Esophagus muscularis mucosa (tissue), 4 donors: ENCODE measurements around the gene INSR. TPM values are rescaled to one million over a fixed set of nuclear protein-coding genes. Genes with fewer than 3 reads are reported as not detected.

ENCODE experiments used
- DNase-seq: peaks from one replicate; pipeline ENCODE4 v3.0.0-alpha.2; 2017; ENCODE audit errors: extremely low spot score
- H3K27ac ChIP-seq, 4 donors: fragments of 200-600 bp; sonication (generic); replicated peaks in 1 of 4; 1 replicate in 3 of 4; 2 replicates in 1 of 4; pipeline ENCODE4 v1.5.1; 2016 to 2019; ENCODE audit warnings: mild to moderate bottlenecking in 1 of 4
- H3K27me3 ChIP-seq, 4 donors: fragments of 200-600 bp; sonication (generic); one replicate each; pipeline versions ENCODE4 v1.5.1 to v1.6.0; 2016 to 2019
- H3K36me3 ChIP-seq, 4 donors: fragments of 200-600 bp; sonication (generic); one replicate each; pipeline ENCODE4 v1.5.1; 2016 to 2019
- H3K4me1 ChIP-seq, 4 donors: fragments of 200-600 bp; sonication (generic); one replicate each; pipeline ENCODE4 v1.5.1; 2016 to 2019
- H3K4me3 ChIP-seq, 4 donors: fragments of 200-600 bp; sonication (generic); 1 replicate in 2 of 4; 2 replicates in 2 of 4; pipeline ENCODE4 v1.5.1; 2016 to 2019; ENCODE audit warnings: mild to moderate bottlenecking in 4 of 4, moderate library complexity in 1 of 4
- H3K9me3 ChIP-seq, 4 donors: fragments of 200-600 bp; sonication (generic); 1 replicate in 3 of 4; 2 replicates in 1 of 4; pipeline ENCODE4 v1.5.1; 2016 to 2019
- CTCF ChIP-seq, 3 experiments: fragments of 200-600 bp in 2 of 3; fragments of 450-650 bp in 1 of 3; sonication (generic) in 2 of 3; IDR thresholded peaks; one replicate each; pipeline ENCODE4 v1.5.1; 2017 to 2019; ENCODE audit warnings: antibody characterized with exemption in 3 of 3, mild to moderate bottlenecking in 2 of 3, moderate library complexity in 1 of 3
- EP300 ChIP-seq: sonication (generic); formaldehyde crosslinking; IDR thresholded peaks from one replicate; pipeline ENCODE4 v1.6.1; 2017; ENCODE audit warnings: antibody characterized with exemption
- POLR2A ChIP-seq: fragments of 450-650 bp; IDR thresholded peaks from one replicate; pipeline ENCODE4 v1.6.1; 2017; ENCODE audit warnings: antibody characterized with exemption, moderate library complexity, mild to moderate bottlenecking, low read depth
- POLR2AphosphoS5 ChIP-seq, 2 donors: sonication (generic); formaldehyde crosslinking; IDR thresholded peaks; one replicate each; pipeline ENCODE4 v1.6.1; 2017; ENCODE audit warnings: antibody characterized with exemption in 2 of 2
- WGBS: methylation state at CpG from one replicate; pipeline ENCODE4 v1.1.5; 2018; 5-methylcytosine and 5-hydroxymethylcytosine counted together
- intact Hi-C: fragments of 100-400 bp; cut with DNase I; formaldehyde crosslinking; loops from one replicate; pipeline ENCODE4 v1.15.1; 2023
- total RNA-seq, 4 donors: library from RNA; depleted of rRNA; stranded (reverse); fragments of >200 nt; gene quantifications; one replicate each; pipeline versions ENCODE4 v1.1.0 to v1.2.1, GENCODE V29; 2016

The INSR gene
- total RNA-seq, 4 donors from 2014 or later = 72.3 to 143 (median 92.5) TPM

GRCh38 chr19:7307590-7308218 is 13.5 kb upstream of the INSR start:
- 89% methylated on average over 7 of the region's 7 CpGs for WGBS
- DNase-seq = no peak

DNA sequence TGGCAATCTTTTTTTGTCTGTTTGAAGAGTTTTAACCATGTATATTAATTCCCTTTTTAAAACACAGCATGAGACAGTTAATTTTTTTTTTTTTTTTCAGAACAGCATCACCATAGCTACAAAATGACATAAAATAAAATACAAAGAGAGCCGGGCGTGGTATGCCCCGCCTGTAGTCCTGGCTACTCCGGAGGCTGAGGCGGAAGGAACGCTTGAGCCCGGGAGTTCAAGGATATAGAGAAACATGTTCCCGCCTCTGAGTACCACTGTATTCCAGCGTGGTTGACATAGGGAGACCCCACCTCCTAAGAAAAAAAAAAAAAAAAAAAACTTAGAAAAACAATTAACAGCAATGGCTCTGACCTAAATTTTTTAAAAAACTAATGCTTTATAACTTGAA is 10.0 kb upstream of the INSR start:
- TF ChIP-seq POLR2AphosphoS5 (IDR thresholded peaks at IDR 0.05) (no peak), POLR2A (no peak), EP300 (no peak), CTCF (IDR thresholded peaks at IDR 0.05) (no peak)
- DNase-seq = no peak
- Histone ChIP-seq H3K4me1 (no peaks in the 10 kb centered on the region), H3K36me3 (no peaks in the 10 kb centered on the region), H3K27ac (no peak overlapping the region), H3K27me3 (no peaks in the 10 kb centered on the region), H3K9me3 (no peaks in the 10 kb centered on the region), H3K4me3 (no peak overlapping the region)
- WGBS = 66% methylated on average over 9 of the region's 9 CpGs
- intact Hi-C loops = no loop called here

More at GRCh38 chr19:7307590-7308218, 13.5 kb upstream of the INSR start:
- Histone ChIP-seq H3K4me3 (no peak overlapping the region), H3K4me1 (no peaks in the 10 kb centered on the region), H3K27ac (no peak overlapping the region), H3K9me3 (no peaks in the 10 kb centered on the region), H3K27me3 (no peaks in the 10 kb centered on the region), H3K36me3 (no peaks in the 10 kb centered on the region)
- intact Hi-C loops = no loop called here
- TF ChIP-seq CTCF (IDR thresholded peaks at IDR 0.05) (no peak), EP300 (no peak), POLR2A (no peak), POLR2AphosphoS5 (IDR thresholded peaks at IDR 0.05) (no peak)

DNA sequence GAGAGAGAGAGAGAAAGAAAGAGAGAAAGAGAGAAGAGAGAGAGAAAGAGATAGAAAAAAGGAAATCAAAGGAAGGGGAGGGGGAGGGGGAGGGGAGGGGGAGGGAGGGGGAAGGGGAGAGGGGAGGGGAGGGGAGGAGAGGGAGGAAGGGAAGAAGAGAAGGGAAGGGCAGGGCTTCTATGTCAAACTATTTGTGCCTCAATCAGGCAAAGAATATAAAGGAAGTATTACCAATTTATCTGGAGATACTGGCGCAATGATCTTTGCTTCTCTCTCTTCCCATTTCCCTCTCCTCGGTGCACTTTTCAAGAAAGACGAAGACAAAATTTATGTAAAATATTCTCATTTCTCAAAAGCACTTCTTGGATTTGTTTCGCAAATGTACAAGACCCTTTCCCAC is 9.3 kb upstream of the INSR start:
- DNase-seq = no peak
- Histone ChIP-seq H3K27me3 (peaks cover 0 to under 1% (median 0%) of the 10 kb centered on the region in 4 donors), H3K4me1 (no peaks in the 10 kb centered on the region), H3K4me3 (no peak overlapping the region), H3K27ac (no peak overlapping the region), H3K36me3 (no peaks in the 10 kb centered on the region), H3K9me3 (no peaks in the 10 kb centered on the region)
- intact Hi-C loops = no loop called here
- TF ChIP-seq EP300 = no peak
- no peak for TF ChIP-seq POLR2A
- no peak for TF ChIP-seq POLR2AphosphoS5 (IDR thresholded peaks at IDR 0.05)
- no peak for TF ChIP-seq CTCF (IDR thresholded peaks at IDR 0.05)
- WGBS = 76% methylated on average over 4 of the region's 4 CpGs

DNA sequence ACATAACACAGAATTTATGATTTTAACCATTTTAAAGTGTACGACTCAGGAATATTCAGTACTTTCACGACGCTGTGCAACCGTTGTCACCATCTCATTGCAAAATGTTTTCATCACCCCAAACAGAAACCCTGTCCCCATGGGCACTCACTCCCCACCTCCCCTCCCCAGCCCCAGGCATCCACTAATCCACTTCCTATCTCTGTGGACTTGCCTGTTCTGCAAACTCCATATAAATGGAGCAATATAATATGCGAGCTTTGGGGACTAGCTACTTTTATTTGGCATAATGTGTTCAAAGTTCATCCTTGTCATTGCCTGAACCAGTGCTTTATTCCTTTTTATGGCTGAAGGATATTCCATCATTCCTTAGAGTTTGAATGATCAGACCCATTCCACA is 7.3 kb upstream of the INSR start:
- 81% methylated on average over 5 of the region's 5 CpGs for WGBS
- Histone ChIP-seq H3K36me3 (no peaks in the 10 kb centered on the region), H3K9me3 (no peaks in the 10 kb centered on the region), H3K4me3 (no peak overlapping the region), H3K27me3 (peaks cover 0 to 3% (median 0%) of the 10 kb centered on the region in 4 donors), H3K4me1 (no peaks in the 10 kb centered on the region), H3K27ac (no peak overlapping the region)
- TF ChIP-seq CTCF (IDR thresholded peaks at IDR 0.05) (no peak), EP300 (no peak), POLR2AphosphoS5 (IDR thresholded peaks at IDR 0.05) (no peak), POLR2A (no peak)
- no peak for DNase-seq
- intact Hi-C loops = no loop called here

DNA sequence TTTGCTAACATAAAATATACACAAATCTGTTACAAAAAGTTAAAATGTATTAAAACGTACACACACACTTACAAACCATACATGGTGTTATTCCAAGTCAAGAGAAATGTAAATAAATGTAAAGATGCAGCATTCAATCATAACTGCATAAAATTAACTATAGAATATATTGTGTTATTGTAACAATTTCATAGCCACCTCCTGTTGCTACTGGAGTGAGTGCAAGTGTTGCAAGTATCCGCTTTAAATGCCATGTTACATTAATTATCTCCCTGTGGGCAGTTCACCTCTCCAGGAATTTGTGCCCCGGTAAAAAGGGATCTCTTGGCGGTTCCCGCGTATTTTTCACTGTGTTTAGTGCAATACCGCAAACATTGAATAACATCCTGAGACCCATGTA is 3.5 kb upstream of the INSR start:
- WGBS = 53% methylated on average over 7 of the region's 7 CpGs
- Histone ChIP-seq H3K4me1 (peaks cover 12 to 18% (median 13%) of the 10 kb centered on the region in 4 donors), H3K9me3 (no peaks in the 10 kb centered on the region), H3K4me3 (no peak overlapping the region), H3K36me3 (no peaks in the 10 kb centered on the region), H3K27ac (no peak overlapping the region), H3K27me3 (peaks cover 0 to 3% (median 0%) of the 10 kb centered on the region in 4 donors)
- intact Hi-C loops = loop anchor here (5.0 kb wide), 1 partner anchor 150 kb away; no protein-coding TSS in a partner anchor
- DNase-seq = no peak
- TF ChIP-seq POLR2AphosphoS5 (IDR thresholded peaks at IDR 0.05) = no peak
